ENCODE measurements around the gene ZRANB3. TPM values are rescaled to one million over a fixed set of nuclear protein-coding genes. Genes with fewer than 3 reads are reported as not detected.

The ZRANB3 gene
- polyA plus RNA-seq, 1 experiment: 3.3 TPM

DNA sequence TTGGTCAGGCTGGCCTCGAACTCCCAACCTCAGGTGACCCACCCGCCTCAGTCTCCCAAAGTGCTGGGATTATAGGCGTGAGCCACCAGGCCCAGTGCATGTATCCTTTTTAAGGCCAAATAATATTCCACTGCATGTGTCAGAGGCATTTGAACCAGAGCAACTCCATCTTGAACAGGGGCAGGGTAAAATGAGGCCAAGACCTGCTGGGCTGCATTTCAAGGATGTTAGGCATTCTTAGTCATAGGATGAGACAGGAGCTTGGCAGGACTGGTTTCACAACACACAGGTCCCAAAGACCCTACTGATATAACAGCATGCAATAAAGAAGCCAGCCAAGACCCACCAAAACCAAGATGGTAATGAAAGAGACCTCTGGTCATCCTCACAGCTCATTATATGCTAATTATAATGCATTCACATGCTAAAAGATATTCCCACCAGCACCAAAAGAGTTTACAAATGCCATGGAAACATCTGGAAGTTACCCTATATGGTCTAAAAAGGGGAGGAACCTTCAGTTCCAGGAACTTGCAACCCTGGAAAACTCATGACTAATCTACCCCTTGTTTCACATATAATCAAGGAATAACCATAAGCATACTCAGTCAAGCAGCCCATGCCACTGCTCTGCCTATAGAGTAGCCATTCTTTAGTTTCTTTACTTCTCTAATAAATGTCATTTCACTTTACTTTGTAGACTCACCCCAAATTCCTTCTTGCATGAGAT, 274.3 kb downstream of the ZRANB3 start:
- H3K36me3 ChIP-seq (ENCODE audit: control insufficient read depth, insufficient read depth, low read length): no peaks in the 10 kb centered on the region
- no peaks in the 10 kb centered on the region for H3K27me3 ChIP-seq (ENCODE audit: control insufficient read depth, insufficient read depth, low read length)
- no peak overlapping the region for H3K4me3 ChIP-seq (ENCODE audit: low read depth, low read length)
- ChIA-PET CTCF (no interaction called here), POLR2A (no interaction called here)
- no peak for DNase-seq (ENCODE audit: low read depth)
- TF ChIP-seq, protein P1, sequence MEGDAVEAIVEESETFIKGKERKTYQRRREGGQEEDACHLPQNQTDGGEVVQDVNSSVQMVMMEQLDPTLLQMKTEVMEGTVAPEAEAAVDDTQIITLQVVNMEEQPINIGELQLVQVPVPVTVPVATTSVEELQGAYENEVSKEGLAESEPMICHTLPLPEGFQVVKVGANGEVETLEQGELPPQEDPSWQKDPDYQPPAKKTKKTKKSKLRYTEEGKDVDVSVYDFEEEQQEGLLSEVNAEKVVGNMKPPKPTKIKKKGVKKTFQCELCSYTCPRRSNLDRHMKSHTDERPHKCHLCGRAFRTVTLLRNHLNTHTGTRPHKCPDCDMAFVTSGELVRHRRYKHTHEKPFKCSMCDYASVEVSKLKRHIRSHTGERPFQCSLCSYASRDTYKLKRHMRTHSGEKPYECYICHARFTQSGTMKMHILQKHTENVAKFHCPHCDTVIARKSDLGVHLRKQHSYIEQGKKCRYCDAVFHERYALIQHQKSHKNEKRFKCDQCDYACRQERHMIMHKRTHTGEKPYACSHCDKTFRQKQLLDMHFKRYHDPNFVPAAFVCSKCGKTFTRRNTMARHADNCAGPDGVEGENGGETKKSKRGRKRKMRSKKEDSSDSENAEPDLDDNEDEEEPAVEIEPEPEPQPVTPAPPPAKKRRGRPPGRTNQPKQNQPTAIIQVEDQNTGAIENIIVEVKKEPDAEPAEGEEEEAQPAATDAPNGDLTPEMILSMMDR (IDR thresholded peaks at IDR 0.05; ENCODE audit: insufficient read depth, low read depth, low read length): no peak

DNA sequence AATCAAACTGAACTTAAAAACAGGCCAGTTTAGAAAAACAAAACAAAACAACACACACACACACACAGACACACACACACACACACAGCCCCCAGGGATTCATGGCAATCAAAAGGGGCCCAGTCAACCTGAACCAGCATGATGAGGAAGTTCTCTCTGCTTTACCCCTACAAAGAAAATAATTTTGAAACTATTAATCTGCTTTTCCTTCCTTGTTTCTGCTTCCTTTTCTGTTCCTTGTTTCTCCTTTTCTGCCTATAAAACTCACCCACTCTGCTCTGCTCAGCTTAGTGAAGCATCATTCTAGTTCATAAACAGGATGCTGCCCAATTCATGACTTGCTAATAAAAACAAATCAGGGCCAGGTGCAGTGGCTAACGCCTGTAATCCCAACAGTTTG, 275.8 kb downstream of the ZRANB3 start:
- CTCF ChIA-PET: interaction anchor here (1.6 kb wide), 1 partner anchor 10 kb away, joined by 3 read pairs; no protein-coding TSS in a partner anchor
- no peak for DNase-seq (ENCODE audit: low read depth)
- no peaks in the 10 kb centered on the region for H3K27me3 ChIP-seq (ENCODE audit: control insufficient read depth, insufficient read depth, low read length)

GRCh38 chr2:135252805-135253458, 278.1 kb downstream of the ZRANB3 start:
- Histone ChIP-seq H3K27me3 (ENCODE audit: control insufficient read depth, insufficient read depth, low read length) (no peaks in the 10 kb centered on the region), H3K36me3 (ENCODE audit: control insufficient read depth, insufficient read depth, low read length) (no peaks in the 10 kb centered on the region), H3K4me3 (ENCODE audit: low read depth, low read length) (no peak overlapping the region)
- no peak for DNase-seq (ENCODE audit: low read depth)
- POLR2A ChIA-PET: no interaction called here
- TF ChIP-seq, protein P1 (IDR thresholded peaks at IDR 0.05; ENCODE audit: insufficient read depth, low read depth, low read length): no peak
- CTCF ChIA-PET: no interaction called here

More for the DNA sequence above, 275.8 kb downstream of the ZRANB3 start:
- TF ChIP-seq, protein P1 (IDR thresholded peaks at IDR 0.05; ENCODE audit: insufficient read depth, low read depth, low read length): no peak
- POLR2A ChIA-PET: no interaction called here
- H3K4me3 ChIP-seq (ENCODE audit: low read depth, low read length): no peak overlapping the region
- no peaks in the 10 kb centered on the region for H3K36me3 ChIP-seq (ENCODE audit: control insufficient read depth, insufficient read depth, low read length)

DNA sequence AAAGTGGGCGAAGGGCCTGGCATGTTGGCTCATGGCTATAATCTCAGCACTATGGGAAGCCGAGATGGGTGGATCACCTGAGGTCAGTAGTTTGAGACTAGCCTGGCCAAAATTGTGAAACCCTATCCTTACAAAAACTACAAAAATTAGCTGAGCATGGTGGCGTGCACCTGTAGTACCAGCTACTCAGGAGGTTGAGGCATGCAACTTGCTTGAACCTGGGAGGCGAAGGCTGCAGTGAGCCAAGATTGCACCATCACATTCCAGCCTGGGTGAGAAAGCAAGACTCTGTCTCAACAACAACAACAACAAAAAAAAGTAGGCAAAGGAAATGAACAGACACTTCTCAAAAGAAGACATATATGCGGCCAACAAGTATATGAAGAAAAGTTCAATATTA, 282.4 kb downstream of the ZRANB3 start:
- no peak for DNase-seq (ENCODE audit: low read depth)
- TF ChIP-seq, protein P1 (IDR thresholded peaks at IDR 0.05; ENCODE audit: insufficient read depth, low read depth, low read length): no peak
- Histone ChIP-seq H3K4me3 (ENCODE audit: low read depth, low read length) (no peak overlapping the region), H3K27me3 (ENCODE audit: control insufficient read depth, insufficient read depth, low read length) (no peaks in the 10 kb centered on the region), H3K36me3 (ENCODE audit: control insufficient read depth, insufficient read depth, low read length) (no peaks in the 10 kb centered on the region)
- POLR2A ChIA-PET: no interaction called here
- CTCF ChIA-PET: no interaction called here

DNA sequence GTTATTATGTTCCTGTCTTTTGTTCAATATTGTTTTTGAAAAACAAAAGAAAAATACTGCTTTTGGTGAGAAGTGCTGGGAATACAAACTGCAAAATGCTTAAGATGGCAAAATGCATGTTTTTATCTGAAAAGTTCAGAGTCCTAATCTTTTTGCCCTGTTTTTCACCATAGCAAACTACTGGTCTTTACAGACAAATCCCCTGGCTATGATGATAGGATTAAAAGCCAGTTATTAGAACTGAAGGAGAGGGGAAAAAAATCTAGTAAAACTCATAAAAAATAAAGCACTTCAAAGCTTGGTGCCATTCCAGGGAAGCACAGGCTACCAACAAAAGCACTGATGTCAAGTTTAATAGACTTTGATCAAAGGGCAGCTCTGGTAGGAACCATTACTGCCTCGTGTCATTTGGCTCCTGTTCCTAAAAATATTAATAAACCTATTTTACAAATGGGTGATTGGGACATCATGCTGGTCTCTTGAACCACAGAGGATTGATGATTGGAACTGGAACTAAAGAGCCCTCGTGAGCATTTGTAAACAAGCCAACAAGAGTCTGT, 284.2 kb downstream of the ZRANB3 start:
- H3K27me3 ChIP-seq (ENCODE audit: control insufficient read depth, insufficient read depth, low read length): no peaks in the 10 kb centered on the region
- no peak overlapping the region for H3K4me3 ChIP-seq (ENCODE audit: low read depth, low read length)
- ChIA-PET CTCF (no interaction called here), POLR2A (no interaction called here)
- TF ChIP-seq, protein P1 (IDR thresholded peaks at IDR 0.05; ENCODE audit: insufficient read depth, low read depth, low read length): no peak
- H3K36me3 ChIP-seq (ENCODE audit: control insufficient read depth, insufficient read depth, low read length): no peaks in the 10 kb centered on the region
- DNase-seq (ENCODE audit: low read depth): no peak

Measured in BJ (cell line).